ENCODE data around the gene RCAN3.

DNA sequence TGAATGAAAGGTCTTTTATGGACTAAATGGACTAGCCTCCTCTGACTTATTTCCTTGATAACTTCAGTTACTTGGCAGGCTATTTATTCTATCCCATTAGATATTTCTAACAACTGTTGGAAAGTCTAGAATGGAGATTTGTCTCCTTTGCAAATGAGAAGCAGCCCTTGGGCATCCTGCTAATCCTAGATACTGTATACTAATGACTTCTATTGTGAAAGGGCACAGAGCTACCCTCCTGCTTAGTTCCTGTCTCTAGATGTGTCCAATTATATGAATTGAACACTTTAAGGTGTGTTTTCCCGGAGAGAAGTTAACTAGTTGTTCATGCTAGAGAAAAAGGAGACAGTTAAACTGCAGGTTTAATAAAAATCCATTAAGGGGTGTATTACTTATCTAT lies 43.0 kb downstream of the RCAN3 start:
- TF ChIP-seq CTCF (conservative IDR thresholded peaks at IDR 0.05) (no peak), EZH2 (IDR thresholded peaks at IDR 0.05; ENCODE audit: low read depth) (no peak)
